ENCODE results near the gene GLRB. TPM values are rescaled to one million over a fixed set of nuclear protein-coding genes. Genes with fewer than 3 reads are reported as not detected.

The GLRB gene
- total RNA-seq, 1 donor from 2014 or later, result 8.4 TPM

- H3K4me1 Mint-ChIP-seq, result no peaks in the 10 kb centered on the region
- no peak overlapping the region for H3K27ac Mint-ChIP-seq (ENCODE audit: unreplicated experiment)
- no peak overlapping the region for H3K4me3 Mint-ChIP-seq
- no peak for TF ChIP-seq CTCF (conservative IDR thresholded peaks at IDR 0.05)
- H3K9me3 Mint-ChIP-seq, result no peaks in the 10 kb centered on the region
- no peaks in the 10 kb centered on the region for H3K27me3 Mint-ChIP-seq (ENCODE audit: low read depth)
- DNase-seq (ENCODE audit: low read depth, low spot score), result no peak
- no peaks in the 10 kb centered on the region for H3K36me3 Mint-ChIP-seq (ENCODE audit: low read depth)
Observed at GRCh38 chr4:157195374-157195773, 119.4 kb downstream of the GLRB start.

GRCh38 chr4:157196046-157196445, 120.1 kb downstream of the GLRB start:
- Mint-ChIP-seq H3K36me3 (ENCODE audit: low read depth) (no peaks in the 10 kb centered on the region), H3K27ac (ENCODE audit: unreplicated experiment) (no peak overlapping the region), H3K4me3 (no peak overlapping the region), H3K4me1 (no peaks in the 10 kb centered on the region), H3K9me3 (no peaks in the 10 kb centered on the region), H3K27me3 (ENCODE audit: low read depth) (no peaks in the 10 kb centered on the region)
- DNase-seq (ENCODE audit: low read depth, low spot score), result no peak
- no peak for TF ChIP-seq CTCF (conservative IDR thresholded peaks at IDR 0.05)

- Mint-ChIP-seq H3K4me3 (no peak overlapping the region), H3K36me3 (ENCODE audit: low read depth) (no peaks in the 10 kb centered on the region), H3K9me3 (peaks cover 3% of the 10 kb centered on the region), H3K27ac (ENCODE audit: unreplicated experiment) (no peak overlapping the region), H3K4me1 (no peaks in the 10 kb centered on the region), H3K27me3 (ENCODE audit: low read depth) (no peaks in the 10 kb centered on the region)
- DNase-seq (ENCODE audit: low read depth, low spot score), result peak; percentile 29
- TF ChIP-seq CTCF (conservative IDR thresholded peaks at IDR 0.05), result peak; percentile 55
Observed at GRCh38 chr4:157204634-157205244, 128.8 kb downstream of the GLRB start.

- Mint-ChIP-seq H3K4me3 (no peak overlapping the region), H3K36me3 (ENCODE audit: low read depth) (no peaks in the 10 kb centered on the region), H3K4me1 (peaks cover 23% of the 10 kb centered on the region), H3K27ac (ENCODE audit: unreplicated experiment) (no peak overlapping the region), H3K27me3 (ENCODE audit: low read depth) (peaks cover 56% of the 10 kb centered on the region), H3K9me3 (peaks cover 5% of the 10 kb centered on the region)
- no peak for DNase-seq (ENCODE audit: low read depth, low spot score)
- peak; percentile 82 for TF ChIP-seq CTCF (conservative IDR thresholded peaks at IDR 0.05)
Observed at GRCh38 chr4:157217708-157218107, 141.8 kb downstream of the GLRB start.

- Mint-ChIP-seq H3K36me3 (ENCODE audit: low read depth) (no peaks in the 10 kb centered on the region), H3K4me3 (peak overlapping the region; percentile 83), H3K4me1 (peaks cover 30% of the 10 kb centered on the region), H3K27me3 (ENCODE audit: low read depth) (peaks cover 69% of the 10 kb centered on the region), H3K27ac (ENCODE audit: unreplicated experiment) (no peak overlapping the region), H3K9me3 (no peaks in the 10 kb centered on the region)
- TF ChIP-seq CTCF (conservative IDR thresholded peaks at IDR 0.05), result no peak
- no peak for DNase-seq (ENCODE audit: low read depth, low spot score)
Observed at GRCh38 chr4:157219711-157220370, 143.9 kb downstream of the GLRB start.

Data from neural crest cell (in vitro differentiated cells).